LNCAP (cell line): ENCODE data around the gene CELA3B.

Source experiments
- CTCF ChIP-seq: fragments of 450-650 bp; IDR thresholded peaks from 2 replicates; pipeline ENCODE4 v1.5.1; 2017; ENCODE audit warnings: mild to moderate bottlenecking

Gene CELA3B

GRCh38 chr1:21933397-21934248 lies 43.2 kb upstream of the CELA3B start:
- no peak for TF ChIP-seq CTCF

- no peak for TF ChIP-seq CTCF
Observed at GRCh38 chr1:21935393-21935804, 41.4 kb upstream of the CELA3B start.

DNA sequence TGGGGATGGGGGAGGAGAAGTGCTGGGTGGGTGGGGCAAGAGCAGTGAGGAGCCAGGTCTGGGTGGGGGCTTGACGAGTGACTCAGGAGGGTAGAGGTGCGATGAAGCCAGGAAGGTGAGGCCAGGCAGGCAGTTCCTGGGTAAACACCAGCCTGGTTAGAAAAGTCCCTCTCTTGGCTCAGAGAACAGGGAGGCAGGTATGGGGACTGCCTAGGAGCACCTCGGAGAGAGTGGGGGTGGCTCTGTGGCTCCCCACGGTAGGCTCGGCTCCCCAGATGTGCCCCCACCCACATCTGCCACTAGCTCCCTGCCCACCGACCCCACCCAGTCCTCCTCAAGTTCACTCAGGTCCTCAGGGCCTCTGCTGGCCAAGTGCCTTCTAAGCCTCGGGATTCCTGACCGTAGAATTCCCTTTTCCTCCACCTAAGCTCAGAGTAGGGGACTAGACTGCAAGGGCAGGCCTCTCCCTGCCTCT lies 40.9 kb upstream of the CELA3B start:
- no peak for TF ChIP-seq CTCF

DNA sequence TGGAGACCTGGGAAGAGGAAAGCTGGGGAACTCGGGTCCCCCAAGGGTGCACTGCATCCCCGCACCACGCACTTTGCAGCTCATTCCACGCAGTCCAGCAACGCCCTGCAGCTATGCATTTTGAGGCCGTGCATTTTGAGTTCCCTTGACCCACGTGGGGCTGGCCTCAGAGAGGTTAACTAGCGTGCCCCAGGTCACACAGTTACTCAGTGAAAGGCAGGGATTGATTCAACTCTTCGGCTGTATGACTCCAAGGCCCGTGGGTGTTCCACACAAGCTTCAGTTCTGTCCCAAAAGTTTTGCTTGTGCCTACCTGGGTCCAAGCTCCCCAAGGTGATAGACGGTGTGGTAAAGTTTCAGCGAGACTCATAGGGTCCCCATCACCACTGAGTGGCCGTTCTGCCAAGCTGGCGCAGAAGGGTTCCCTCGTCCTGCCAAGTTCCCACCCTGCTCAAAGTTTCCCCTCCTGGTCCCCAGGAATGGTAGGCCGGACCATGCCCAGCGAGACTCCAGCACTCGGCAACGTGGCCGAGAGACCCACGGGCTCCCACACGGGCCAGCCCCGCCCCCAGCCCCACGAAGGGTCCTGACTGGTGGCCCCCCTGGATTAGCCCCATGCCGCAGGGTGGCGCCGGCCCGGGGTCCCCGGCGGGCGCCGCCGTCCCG lies 40.3 kb upstream of the CELA3B start:
- no peak for TF ChIP-seq CTCF

- no peak for TF ChIP-seq CTCF
Observed at GRCh38 chr1:21937034-21937371, 39.8 kb upstream of the CELA3B start, which contains the start of gene HSPG2. Gene HSPG2, minus strand, starts transcription at chr1:21937310. Its CDS starts 93 bp downstream, at chr1:21937217.

DNA sequence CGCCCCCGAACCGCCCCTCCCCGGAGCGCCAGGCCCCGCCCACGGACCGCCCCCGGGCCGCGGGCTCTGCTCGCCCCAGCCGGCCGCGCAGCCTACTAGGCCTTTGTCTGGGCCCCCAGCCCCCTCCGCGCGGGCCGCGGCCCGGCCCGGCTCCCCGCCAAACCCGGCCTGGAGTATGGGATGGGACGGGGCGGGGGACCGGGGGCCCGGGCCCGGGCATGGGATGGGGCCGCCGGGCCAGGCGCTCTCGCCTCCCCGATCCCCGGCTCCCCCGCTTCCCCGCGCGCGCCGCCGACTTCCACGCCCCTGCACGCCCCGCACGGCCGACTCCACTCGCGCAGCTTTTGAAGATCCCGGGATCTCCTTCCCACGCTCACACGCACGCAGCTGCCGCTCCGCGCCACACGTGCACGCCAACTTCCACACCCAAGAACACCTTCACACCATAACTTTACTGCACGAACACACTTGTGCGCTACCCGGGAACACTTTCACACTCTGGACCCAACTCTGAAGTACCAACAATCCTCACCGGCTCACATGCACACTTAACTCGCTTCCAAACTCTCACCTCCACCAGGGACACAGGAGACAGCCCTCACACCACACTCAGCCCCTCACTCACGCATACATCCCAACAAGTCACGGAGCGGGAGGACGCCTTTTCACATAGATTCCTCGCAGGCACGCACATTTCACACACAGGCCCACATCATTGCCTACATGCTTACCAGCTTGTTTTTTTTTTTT lies 39.3 kb upstream of the CELA3B start:
- TF ChIP-seq CTCF = no peak

GRCh38 chr1:21938732-21939538 lies 37.9 kb upstream of the CELA3B start:
- no peak for TF ChIP-seq CTCF
